ENCODE data around the gene GPR39. TPM values are rescaled to one million over a fixed set of nuclear protein-coding genes. Genes with fewer than 3 reads are reported as not detected.

The GPR39 gene
- polyA plus RNA-seq, 2 of the 4 experiments (the other 2 are of a cell fraction), result 11.3 to 11.8 TPM

DNA sequence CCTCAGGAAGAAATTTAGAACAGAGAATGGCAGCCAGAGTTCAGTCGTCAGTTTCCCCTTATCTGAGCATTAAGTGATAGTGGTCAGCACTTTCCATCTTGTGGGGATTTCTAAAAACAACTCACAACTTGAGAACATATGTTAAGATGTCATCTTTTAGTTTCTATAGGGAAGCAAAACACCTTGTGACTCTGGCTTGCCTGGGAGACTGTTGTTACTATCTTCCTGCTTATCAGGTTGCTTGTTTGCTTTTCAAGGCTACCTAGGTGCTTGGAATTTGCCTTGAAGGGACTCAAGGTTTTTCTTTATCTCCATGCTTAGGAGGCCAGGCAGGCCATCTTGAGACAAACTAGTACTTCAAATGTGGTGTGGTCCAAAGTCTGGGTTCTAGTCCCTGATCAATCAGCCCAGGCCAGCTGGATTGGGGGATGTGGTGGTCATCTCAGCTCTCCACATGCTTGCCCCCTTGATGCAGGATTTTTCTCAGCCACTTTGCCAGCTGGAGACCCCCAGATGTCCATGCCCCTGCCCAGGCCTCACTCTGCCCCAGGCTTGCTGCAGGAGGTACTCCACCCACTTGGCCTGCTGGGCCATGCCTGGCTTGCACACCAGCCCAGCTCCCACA lies 127.5 kb downstream of the GPR39 start (continued):
- TF ChIP-seq, protein P1, sequence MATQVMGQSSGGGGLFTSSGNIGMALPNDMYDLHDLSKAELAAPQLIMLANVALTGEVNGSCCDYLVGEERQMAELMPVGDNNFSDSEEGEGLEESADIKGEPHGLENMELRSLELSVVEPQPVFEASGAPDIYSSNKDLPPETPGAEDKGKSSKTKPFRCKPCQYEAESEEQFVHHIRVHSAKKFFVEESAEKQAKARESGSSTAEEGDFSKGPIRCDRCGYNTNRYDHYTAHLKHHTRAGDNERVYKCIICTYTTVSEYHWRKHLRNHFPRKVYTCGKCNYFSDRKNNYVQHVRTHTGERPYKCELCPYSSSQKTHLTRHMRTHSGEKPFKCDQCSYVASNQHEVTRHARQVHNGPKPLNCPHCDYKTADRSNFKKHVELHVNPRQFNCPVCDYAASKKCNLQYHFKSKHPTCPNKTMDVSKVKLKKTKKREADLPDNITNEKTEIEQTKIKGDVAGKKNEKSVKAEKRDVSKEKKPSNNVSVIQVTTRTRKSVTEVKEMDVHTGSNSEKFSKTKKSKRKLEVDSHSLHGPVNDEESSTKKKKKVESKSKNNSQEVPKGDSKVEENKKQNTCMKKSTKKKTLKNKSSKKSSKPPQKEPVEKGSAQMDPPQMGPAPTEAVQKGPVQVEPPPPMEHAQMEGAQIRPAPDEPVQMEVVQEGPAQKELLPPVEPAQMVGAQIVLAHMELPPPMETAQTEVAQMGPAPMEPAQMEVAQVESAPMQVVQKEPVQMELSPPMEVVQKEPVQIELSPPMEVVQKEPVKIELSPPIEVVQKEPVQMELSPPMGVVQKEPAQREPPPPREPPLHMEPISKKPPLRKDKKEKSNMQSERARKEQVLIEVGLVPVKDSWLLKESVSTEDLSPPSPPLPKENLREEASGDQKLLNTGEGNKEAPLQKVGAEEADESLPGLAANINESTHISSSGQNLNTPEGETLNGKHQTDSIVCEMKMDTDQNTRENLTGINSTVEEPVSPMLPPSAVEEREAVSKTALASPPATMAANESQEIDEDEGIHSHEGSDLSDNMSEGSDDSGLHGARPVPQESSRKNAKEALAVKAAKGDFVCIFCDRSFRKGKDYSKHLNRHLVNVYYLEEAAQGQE (IDR thresholded peaks at IDR 0.05), result no peak
- TF ChIP-seq, protein P2, sequence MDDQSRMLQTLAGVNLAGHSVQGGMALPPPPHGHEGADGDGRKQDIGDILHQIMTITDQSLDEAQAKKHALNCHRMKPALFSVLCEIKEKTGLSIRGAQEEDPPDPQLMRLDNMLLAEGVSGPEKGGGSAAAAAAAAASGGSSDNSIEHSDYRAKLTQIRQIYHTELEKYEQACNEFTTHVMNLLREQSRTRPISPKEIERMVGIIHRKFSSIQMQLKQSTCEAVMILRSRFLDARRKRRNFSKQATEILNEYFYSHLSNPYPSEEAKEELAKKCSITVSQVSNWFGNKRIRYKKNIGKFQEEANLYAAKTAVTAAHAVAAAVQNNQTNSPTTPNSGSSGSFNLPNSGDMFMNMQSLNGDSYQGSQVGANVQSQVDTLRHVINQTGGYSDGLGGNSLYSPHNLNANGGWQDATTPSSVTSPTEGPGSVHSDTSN (IDR thresholded peaks at IDR 0.05), result no peak
- TF ChIP-seq SREBF2 (IDR thresholded peaks at IDR 0.05) (no peak), CHD4 (IDR thresholded peaks at IDR 0.05; ENCODE audit: borderline replicate concordance) (no peak), POLR2AphosphoS2 (conservative IDR thresholded peaks at IDR 0.05; ENCODE audit: low read length) (no peak), SMC3 (IDR thresholded peaks at IDR 0.05) (no peak), RCOR1 (IDR thresholded peaks at IDR 0.05; ENCODE audit: low read depth, low read length) (no peak)
- TF ChIP-seq, protein P3, sequence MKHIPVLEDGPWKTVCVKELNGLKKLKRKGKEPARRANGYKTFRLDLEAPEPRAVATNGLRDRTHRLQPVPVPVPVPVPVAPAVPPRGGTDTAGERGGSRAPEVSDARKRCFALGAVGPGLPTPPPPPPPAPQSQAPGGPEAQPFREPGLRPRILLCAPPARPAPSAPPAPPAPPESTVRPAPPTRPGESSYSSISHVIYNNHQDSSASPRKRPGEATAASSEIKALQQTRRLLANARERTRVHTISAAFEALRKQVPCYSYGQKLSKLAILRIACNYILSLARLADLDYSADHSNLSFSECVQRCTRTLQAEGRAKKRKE (CRISPR knock-in tag; IDR thresholded peaks at IDR 0.05; ENCODE audit: low read depth), result no peak

DNA sequence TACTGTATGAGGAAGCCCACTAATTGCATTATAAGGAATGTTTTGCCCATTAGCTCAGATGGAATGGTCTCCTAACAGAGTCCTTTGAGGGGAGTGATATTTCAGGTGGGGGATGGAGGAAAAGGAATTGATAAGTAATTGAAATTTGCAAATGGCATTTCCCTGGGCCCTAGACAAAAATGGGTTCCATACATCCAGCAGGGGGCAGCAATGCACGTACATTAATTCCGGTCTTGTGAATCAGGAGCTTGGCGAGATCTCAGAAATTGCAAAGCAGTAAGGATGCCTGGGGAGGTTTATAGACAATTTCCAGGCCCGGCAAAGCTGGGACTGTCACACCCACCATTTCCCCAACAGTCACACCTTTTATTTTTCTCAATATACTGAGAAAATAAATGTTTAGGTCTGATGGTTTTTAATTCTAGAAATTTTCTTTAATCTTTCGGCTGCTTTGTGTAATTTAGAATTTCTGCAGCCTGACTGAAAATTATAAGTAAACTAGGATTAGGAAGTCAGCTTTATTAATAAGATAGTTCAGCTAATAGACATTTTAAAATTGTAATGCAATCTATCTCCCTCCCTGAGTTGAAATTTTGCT lies 130.6 kb downstream of the GPR39 start:
- peak; percentile 73 to 84; a peak in 4 of 6 replicates for ATAC-seq
- TF ChIP-seq, protein P2 (IDR thresholded peaks at IDR 0.05), result no peak
- no peak for TF ChIP-seq CEBPB (IDR thresholded peaks at IDR 0.05)
- no peak for TF ChIP-seq CBX2 (IDR thresholded peaks at IDR 0.05; ENCODE audit: borderline replicate concordance, low read depth)
- TF ChIP-seq, protein P4, sequence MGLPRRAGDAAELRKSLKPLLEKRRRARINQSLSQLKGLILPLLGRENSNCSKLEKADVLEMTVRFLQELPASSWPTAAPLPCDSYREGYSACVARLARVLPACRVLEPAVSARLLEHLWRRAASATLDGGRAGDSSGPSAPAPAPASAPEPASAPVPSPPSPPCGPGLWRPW (IDR thresholded peaks at IDR 0.05), result no peak
- no peak for TF ChIP-seq GATA3 (IDR thresholded peaks at IDR 0.05; ENCODE audit: borderline replicate concordance)
- TF ChIP-seq KDM1A (IDR thresholded peaks at IDR 0.05; ENCODE audit: low read depth), result no peak
- TF ChIP-seq, protein P5, sequence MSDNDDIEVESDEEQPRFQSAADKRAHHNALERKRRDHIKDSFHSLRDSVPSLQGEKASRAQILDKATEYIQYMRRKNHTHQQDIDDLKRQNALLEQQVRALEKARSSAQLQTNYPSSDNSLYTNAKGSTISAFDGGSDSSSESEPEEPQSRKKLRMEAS (IDR thresholded peaks at IDR 0.05), result no peak
- no peak for TF ChIP-seq SREBF2 (IDR thresholded peaks at IDR 0.05)
- no peak for TF ChIP-seq NR3C1 (IDR thresholded peaks at IDR 0.05)
- TF ChIP-seq, protein P1 (IDR thresholded peaks at IDR 0.05), result no peak
- TF ChIP-seq, protein P3 (CRISPR knock-in tag; IDR thresholded peaks at IDR 0.05; ENCODE audit: low read depth), result no peak
- no peak for TF ChIP-seq HOXB5 (CRISPR knock-in tag; IDR thresholded peaks at IDR 0.05)
- TF ChIP-seq, protein P6, sequence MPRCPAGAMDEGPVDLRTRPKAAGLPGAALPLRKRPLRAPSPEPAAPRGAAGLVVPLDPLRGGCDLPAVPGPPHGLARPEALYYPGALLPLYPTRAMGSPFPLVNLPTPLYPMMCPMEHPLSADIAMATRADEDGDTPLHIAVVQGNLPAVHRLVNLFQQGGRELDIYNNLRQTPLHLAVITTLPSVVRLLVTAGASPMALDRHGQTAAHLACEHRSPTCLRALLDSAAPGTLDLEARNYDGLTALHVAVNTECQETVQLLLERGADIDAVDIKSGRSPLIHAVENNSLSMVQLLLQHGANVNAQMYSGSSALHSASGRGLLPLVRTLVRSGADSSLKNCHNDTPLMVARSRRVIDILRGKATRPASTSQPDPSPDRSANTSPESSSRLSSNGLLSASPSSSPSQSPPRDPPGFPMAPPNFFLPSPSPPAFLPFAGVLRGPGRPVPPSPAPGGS (IDR thresholded peaks at IDR 0.05), result no peak
- TF ChIP-seq SMC3 (IDR thresholded peaks at IDR 0.05), result peak; percentile 81
- no peak for TF ChIP-seq ESRRA (IDR thresholded peaks at IDR 0.05; ENCODE audit: borderline replicate concordance, low read length)
- TF ChIP-seq RAD21 (conservative IDR thresholded peaks at IDR 0.05 in 1 of 2, IDR thresholded peaks at IDR 0.05 in 1 of 2), result peak; percentile 78 to 81
- TF ChIP-seq MAFK (IDR thresholded peaks at IDR 0.05; ENCODE audit: partially characterized antibody), result no peak
- TF ChIP-seq CHD2 (IDR thresholded peaks at IDR 0.05; ENCODE audit: low read length, partially characterized antibody), result no peak
- TF ChIP-seq TP53 (CRISPR knock-in tag; IDR thresholded peaks at IDR 0.05), result no peak

More for the DNA sequence above, 130.6 kb downstream of the GPR39 start:
- peak; percentile 31 to 74 for DNase-seq (ENCODE audit: low read depth in 1 of 2, low spot score in 1 of 2)
- Histone ChIP-seq H3K27ac (no peak overlapping the region), H3K4me3 (no peak overlapping the region), H3K4me1 (no peaks in the 10 kb centered on the region), H3K9me3 (peaks cover 13% of the 10 kb centered on the region; the same call in 2 of the 3 replicates), H3K4me2 (no peak overlapping the region)
- ChIA-PET CTCF (interaction anchor here (0.8 to 2.2 kb wide), 24 partner anchors 9 to 1297 kb away, joined by 3 to 14 read pairs (median 4); no protein-coding TSS in a partner anchor), POLR2A (interaction anchor here (0.6 kb wide), 1 partner anchor 195 kb away, joined by 3 read pairs; no protein-coding TSS in a partner anchor)
- 27% methylated on average over 5 of the region's 5 CpGs for WGBS (ENCODE audit: missing lambda C conversion rate)
- FAIRE-seq, result no peak

All from A549 (cell line).